CD14-positive monocyte (primary cell): ENCODE results near the gene PPP2R2C. TPM values are rescaled to one million over a fixed set of nuclear protein-coding genes. Genes with fewer than 3 reads are reported as not detected.

ENCODE experiments used
- DNase-seq, 3 donors: peaks; one replicate each; pipeline ENCODE4 v3.0.0-alpha.2; 2011 to 2022
- H2AFZ ChIP-seq: 2 replicates; pipeline ENCODE4 v1.6.0; 2012; ENCODE audit warnings: mild to moderate bottlenecking, low read depth, low read length, inconsistent platforms; ENCODE audit not compliant: insufficient read depth, poor library complexity, severe bottlenecking
- H3K27ac ChIP-seq, 2 donors: 1 replicate in 1 of 2; 2 replicates in 1 of 2; pipeline ENCODE4 v1.5.1; 2012 to 2013; ENCODE audit warnings: low read length in 2 of 2, control low read depth in 1 of 2, inconsistent platforms in 1 of 2, low read depth in 1 of 2, mild to moderate bottlenecking in 1 of 2
- H3K27me3 ChIP-seq, 2 donors: one replicate each; pipeline versions ENCODE4 v1.6.0 to v1.6.1; 2011 to 2013; ENCODE audit warnings: low read length in 2 of 2; ENCODE audit not compliant: control insufficient read depth in 2 of 2, insufficient read depth in 2 of 2
- H3K36me3 ChIP-seq, 2 donors: replicated peaks in 1 of 2; 1 replicate in 1 of 2; 2 replicates in 1 of 2; pipeline versions ENCODE4 v1.5.1 to v1.6.1; 2012 to 2013; ENCODE audit warnings: low read length in 2 of 2, control low read depth in 1 of 2, inconsistent platforms in 1 of 2, mild to moderate bottlenecking in 1 of 2; ENCODE audit not compliant: insufficient read depth in 2 of 2, control insufficient read depth in 1 of 2
- H3K4me1 ChIP-seq, 2 donors: 1 replicate in 1 of 2; 2 replicates in 1 of 2; pipeline versions ENCODE4 v1.5.1 to v1.6.1; 2012 to 2013; ENCODE audit warnings: low read length in 2 of 2, control low read depth in 1 of 2, inconsistent platforms in 1 of 2, mild to moderate bottlenecking in 1 of 2, moderate library complexity in 1 of 2; ENCODE audit not compliant: insufficient read depth in 2 of 2, control insufficient read depth in 1 of 2
- H3K4me2 ChIP-seq: replicated peaks from 2 replicates; pipeline ENCODE3; 2012; ENCODE audit warnings: low read length, moderate library complexity, mild to moderate bottlenecking; ENCODE audit not compliant: poor library complexity, severe bottlenecking; ENCODE audit errors: extremely low read depth
- H3K4me3 ChIP-seq, 3 experiments: fragments of 200-600 bp in 1 of 3; sonication (generic) in 1 of 3; replicated peaks in 1 of 3; 1 replicate in 2 of 3; 2 replicates in 1 of 3; pipeline ENCODE4 v1.5.1; 2011 to 2013; ENCODE audit warnings: low read length in 3 of 3, mild to moderate bottlenecking in 3 of 3, control low read depth in 2 of 3, low read depth in 2 of 3, inconsistent platforms in 1 of 3, moderate library complexity in 1 of 3
- H3K79me2 ChIP-seq: 2 replicates; pipeline ENCODE4 v1.6.0; 2012; ENCODE audit warnings: mild to moderate bottlenecking, control low read depth, inconsistent platforms, low read length, moderate library complexity; ENCODE audit not compliant: insufficient read depth
- H3K9ac ChIP-seq: 2 replicates; pipeline ENCODE4 v1.6.0; 2017; ENCODE audit warnings: low read length, mild to moderate bottlenecking; ENCODE audit not compliant: insufficient read depth, poor library complexity, severe bottlenecking
- H3K9me3 ChIP-seq, 2 donors: replicated peaks in 1 of 2; 1 replicate in 1 of 2; 2 replicates in 1 of 2; pipeline versions ENCODE4 v1.5.1 to v1.6.1; 2012 to 2013; ENCODE audit warnings: low read length in 2 of 2, control low read depth in 1 of 2; ENCODE audit not compliant: control insufficient read depth in 1 of 2, insufficient read depth in 1 of 2
- H4K20me1 ChIP-seq: 2 replicates; pipeline ENCODE4 v1.6.0; 2012; ENCODE audit warnings: mild to moderate bottlenecking, low read length, control low read depth, moderate library complexity; ENCODE audit not compliant: insufficient read depth
- H3K27ac Mint-ChIP-seq, 7 donors: one replicate each; pipeline ENCODE4 v1.8.0; 2020; ENCODE audit warnings: mild to moderate bottlenecking in 7 of 7, mixed read lengths in 7 of 7, moderate library complexity in 6 of 7, inconsistent platforms in 2 of 7
- H3K27me3 Mint-ChIP-seq, 3 donors: one replicate each; pipeline ENCODE4 v1.8.0; 2021 to 2022; ENCODE audit warnings: low read depth in 3 of 3, mild to moderate bottlenecking in 3 of 3, mixed read lengths in 3 of 3, moderate library complexity in 3 of 3, inconsistent platforms in 1 of 3
- H3K36me3 Mint-ChIP-seq, 2 donors: one replicate each; pipeline ENCODE4 v1.8.0; 2020; ENCODE audit warnings: mixed read lengths in 2 of 2, inconsistent platforms in 1 of 2, mild to moderate bottlenecking in 1 of 2
- H3K4me1 Mint-ChIP-seq: one replicate; pipeline ENCODE4 v1.8.0; 2020; ENCODE audit warnings: mild to moderate bottlenecking, mixed read lengths
- H3K4me3 Mint-ChIP-seq, 2 donors: one replicate each; pipeline ENCODE4 v1.8.0; 2020; ENCODE audit warnings: mild to moderate bottlenecking in 2 of 2, mixed read lengths in 2 of 2, moderate library complexity in 1 of 2
- H3K9me3 Mint-ChIP-seq, 7 donors: one replicate each; pipeline ENCODE4 v1.8.0; 2020 to 2022; ENCODE audit warnings: mixed read lengths in 7 of 7, mild to moderate bottlenecking in 6 of 7, moderate library complexity in 6 of 7, inconsistent platforms in 2 of 7
- CTCF ChIP-seq: fragments of 200-600 bp; IDR thresholded peaks from one replicate; pipeline ENCODE4 v1.8.0; 2022; ENCODE audit warnings: antibody characterized with exemption, mild to moderate bottlenecking
- WGBS: methylation state at CpG from one replicate; pipeline ENCODE4 v1.1.5; 2013; ENCODE audit warnings: missing lambda C conversion rate; ENCODE audit not compliant: insufficient coverage; 5-methylcytosine and 5-hydroxymethylcytosine counted together
- intact Hi-C, 2 donors: fragments of 100-400 bp; cut with micrococcal nuclease; formaldehyde crosslinking; loops; one replicate each; pipeline versions ENCODE4 v1.15.0 to v1.15.1; 2023
- polyA plus RNA-seq, 3 donors: library from polyadenylated mRNA; depleted of rRNA in 1 of 3; unstranded in 2 of 3; stranded (reverse) in 1 of 3; fragments of 300-500 nt in 2 of 3; fragments of >200 nt in 1 of 3; fragmentation: Illumina TruSeq in 2 of 3; gene quantifications; 1 replicate in 2 of 3; 2 replicates in 1 of 3; pipeline ENCODE4 v1.2.3, GENCODE V29; 2012 to 2021

The PPP2R2C gene
- polyA plus RNA-seq, 3 donors = not detected

GRCh38 chr4:6470502-6471306, 1.7 kb downstream of the PPP2R2C start:
- H3K27ac Mint-ChIP-seq = no peak overlapping the region
- Histone ChIP-seq H3K27me3 (peaks cover 13 to 45% of the 10 kb centered on the region in 2 donors), H3K9me3 (peaks cover 0 to 4% of the 10 kb centered on the region in 2 donors), H3K79me2 (no peaks in the 10 kb centered on the region), H4K20me1 (no peaks in the 10 kb centered on the region), H3K4me3 (no peak overlapping the region), H3K4me1 (no peaks in the 10 kb centered on the region), H3K9ac (no peak overlapping the region), H3K27ac (no peak overlapping the region), H3K4me2 (no peak overlapping the region), H3K36me3 (no peaks in the 10 kb centered on the region), H2AFZ (no peak overlapping the region)
- H3K4me1 Mint-ChIP-seq = peaks cover 2% of the 10 kb centered on the region
- TF ChIP-seq CTCF = no peak
- peaks cover 49 to 69% (median 52%) of the 10 kb centered on the region in 3 donors for H3K27me3 Mint-ChIP-seq
- no peak for DNase-seq
- H3K36me3 Mint-ChIP-seq = peaks cover 0 to 2% of the 10 kb centered on the region in 2 donors
- H3K4me3 Mint-ChIP-seq = peak overlapping the region in 1 of 2 donors; percentile 79
- WGBS = under 1% methylated on average over 83 of the region's 85 CpGs
- peaks cover 0 to 6% (median 1%) of the 10 kb centered on the region in 7 donors for H3K9me3 Mint-ChIP-seq
- intact Hi-C loops = no loop called here

- Mint-ChIP-seq H3K27ac (peak overlapping the region in 1 of 7 donors; percentile 11), H3K4me3 (peak overlapping the region in 1 of 2 donors; percentile 79), H3K9me3 (peaks cover 0 to 6% (median 1%) of the 10 kb centered on the region in 7 donors), H3K36me3 (peaks cover 0 to 2% of the 10 kb centered on the region in 2 donors), H3K4me1 (peaks cover 2% of the 10 kb centered on the region), H3K27me3 (peaks cover 48 to 67% (median 51%) of the 10 kb centered on the region in 3 donors)
- Histone ChIP-seq H3K4me2 (no peak overlapping the region), H3K4me3 (no peak overlapping the region), H3K36me3 (no peaks in the 10 kb centered on the region), H3K4me1 (no peaks in the 10 kb centered on the region), H3K27me3 (peaks cover 13 to 45% of the 10 kb centered on the region in 2 donors), H3K27ac (no peak overlapping the region), H3K79me2 (no peaks in the 10 kb centered on the region), H3K9ac (no peak overlapping the region), H2AFZ (no peak overlapping the region), H3K9me3 (peaks cover 0 to 4% of the 10 kb centered on the region in 2 donors), H4K20me1 (no peaks in the 10 kb centered on the region)
- no peak for TF ChIP-seq CTCF
- no peak for DNase-seq
- intact Hi-C loops = no loop called here
- 68% methylated on average over 13 of the region's 18 CpGs for WGBS
Measured at GRCh38 chr4:6469898-6470501, 2.4 kb downstream of the PPP2R2C start.
